NCI-H226 (cell line): ENCODE results near the gene CABP2.

Source experiments
- DNase-seq: peaks from one replicate; pipeline ENCODE4 v3.0.0-alpha.2; 2015

Gene CABP2

GRCh38 chr11:67507242-67507863 is 15.9 kb downstream of the CABP2 start:
- no peak for DNase-seq

- no peak for DNase-seq
Observed at GRCh38 chr11:67506426-67507051, 16.7 kb downstream of the CABP2 start.

- DNase-seq = peak; percentile 98
Observed at GRCh38 chr11:67505605-67506396, 17.4 kb downstream of the CABP2 start.

- peak; percentile 75 for DNase-seq
Observed at GRCh38 chr11:67504950-67505581, 18.2 kb downstream of the CABP2 start, which contains the start of gene PITPNM1. Gene PITPNM1 (minus strand): TSS chr11:67505363. CDS start chr11:67504180, 1,183 bp downstream.

GRCh38 chr11:67504005-67504949 is 19.0 kb downstream of the CABP2 start:
- DNase-seq = peak; percentile 17

- no peak for DNase-seq
Observed at GRCh38 chr11:67503119-67504004, 19.9 kb downstream of the CABP2 start.

- no peak for DNase-seq
Observed at GRCh38 chr11:67502328-67502979, 20.8 kb downstream of the CABP2 start.

- no peak for DNase-seq
Observed at GRCh38 chr11:67501854-67502253, 21.4 kb downstream of the CABP2 start.

GRCh38 chr11:67500831-67501715 is 22.2 kb downstream of the CABP2 start:
- DNase-seq = no peak

GRCh38 chr11:67500484-67500821 is 22.8 kb downstream of the CABP2 start:
- DNase-seq = no peak

- no peak for DNase-seq
Observed at GRCh38 chr11:67499808-67500483, 23.3 kb downstream of the CABP2 start.

- DNase-seq = no peak
Observed at GRCh38 chr11:67498544-67498972, 24.7 kb downstream of the CABP2 start.

- no peak for DNase-seq
Observed at GRCh38 chr11:67497656-67498291, 25.5 kb downstream of the CABP2 start.

- no peak for DNase-seq
Observed at GRCh38 chr11:67496113-67496512, 27.1 kb downstream of the CABP2 start.

- no peak for DNase-seq
Observed at GRCh38 chr11:67495234-67496005, 27.8 kb downstream of the CABP2 start.

- no peak for DNase-seq
Observed at GRCh38 chr11:67494371-67495233, 28.6 kb downstream of the CABP2 start.
